ENCODE measurements around the gene ZFYVE21.

Gene ZFYVE21

GRCh38 chr14:103739466-103739792 is 23.8 kb downstream of the ZFYVE21 start:
- DNase-seq = no peak

- no peak for DNase-seq
Observed at GRCh38 chr14:103739793-103740501, 24.3 kb downstream of the ZFYVE21 start.

GRCh38 chr14:103740991-103741689 is 25.5 kb downstream of the ZFYVE21 start:
- no peak for DNase-seq

- no peak for DNase-seq
Observed at GRCh38 chr14:103741876-103742275, 26.3 kb downstream of the ZFYVE21 start.

GRCh38 chr14:103742499-103743255 is 27.1 kb downstream of the ZFYVE21 start:
- no peak for DNase-seq

- DNase-seq = no peak
Observed at GRCh38 chr14:103743691-103744090, 28.1 kb downstream of the ZFYVE21 start.

- DNase-seq = no peak
Observed at GRCh38 chr14:103744621-103745395, 29.2 kb downstream of the ZFYVE21 start.

- DNase-seq = no peak
Observed at GRCh38 chr14:103745424-103745823, 29.8 kb downstream of the ZFYVE21 start.

GRCh38 chr14:103746701-103747100 is 31.1 kb downstream of the ZFYVE21 start:
- DNase-seq = no peak

- no peak for DNase-seq
Observed at GRCh38 chr14:103748534-103748857, 32.9 kb downstream of the ZFYVE21 start.

GRCh38 chr14:103749452-103749851 is 33.8 kb downstream of the ZFYVE21 start:
- DNase-seq = no peak

GRCh38 chr14:103749860-103750259 is 34.2 kb downstream of the ZFYVE21 start:
- DNase-seq = no peak

- no peak for DNase-seq
Observed at GRCh38 chr14:103753774-103754173, 38.2 kb downstream of the ZFYVE21 start.

- no peak for DNase-seq
Observed at GRCh38 chr14:103755060-103755459, 39.5 kb downstream of the ZFYVE21 start.

GRCh38 chr14:103758059-103758776 is 42.6 kb downstream of the ZFYVE21 start:
- DNase-seq = no peak

- DNase-seq = no peak
Observed at GRCh38 chr14:103762036-103762435, 46.4 kb downstream of the ZFYVE21 start.

GRCh38 chr14:103762541-103762940 is 46.9 kb downstream of the ZFYVE21 start:
- DNase-seq = no peak

GRCh38 chr14:103763730-103764488 is 48.3 kb downstream of the ZFYVE21 start:
- DNase-seq = no peak

- no peak for DNase-seq
Observed at GRCh38 chr14:103765526-103765925, 49.9 kb downstream of the ZFYVE21 start.

- DNase-seq = no peak
Observed at GRCh38 chr14:103767336-103767894, 51.8 kb downstream of the ZFYVE21 start.

- DNase-seq = no peak
Observed at GRCh38 chr14:103770500-103770899, 54.9 kb downstream of the ZFYVE21 start.

- no peak for DNase-seq
Observed at GRCh38 chr14:103770902-103771301, 55.3 kb downstream of the ZFYVE21 start.
